ENCODE data around the gene CLEC4F.

Gene CLEC4F

GRCh38 chr2:70828115-70828514, 7.7 kb upstream of the CLEC4F start:
- Histone ChIP-seq H3K27ac (ENCODE audit: low read depth, low read length) (no peak overlapping the region), H3K9me2 (replicated peaks; ENCODE audit: control insufficient read depth, low read length) (no peaks in the 10 kb centered on the region), H3K79me2 (ENCODE audit: control insufficient read depth, low read length) (no peaks in the 10 kb centered on the region), H3K36me3 (ENCODE audit: control insufficient read depth, low read length) (no peaks in the 10 kb centered on the region), H3K9me3 (ENCODE audit: control insufficient read depth, insufficient read depth, low read length) (no peaks in the 10 kb centered on the region), H3K4me2 (ENCODE audit: low read length) (no peak overlapping the region), H4K20me1 (ENCODE audit: control insufficient read depth, insufficient read depth, low read depth, low read length) (no peaks in the 10 kb centered on the region), H3K4me3 (ENCODE audit: low read length) (no peak overlapping the region), H3F3A (ENCODE audit: control insufficient read depth, insufficient read depth) (no peaks in the 10 kb centered on the region), H3K27me3 (ENCODE audit: control insufficient read depth, low read length) (peaks cover 10% of the 10 kb centered on the region), H3K4me1 (ENCODE audit: control insufficient read depth, low read length) (no peaks in the 10 kb centered on the region)
- no peak for TF ChIP-seq EZH2phosphoT487 (IDR thresholded peaks at IDR 0.05; ENCODE audit: borderline replicate concordance, low read length)
- TF ChIP-seq, protein P1, sequence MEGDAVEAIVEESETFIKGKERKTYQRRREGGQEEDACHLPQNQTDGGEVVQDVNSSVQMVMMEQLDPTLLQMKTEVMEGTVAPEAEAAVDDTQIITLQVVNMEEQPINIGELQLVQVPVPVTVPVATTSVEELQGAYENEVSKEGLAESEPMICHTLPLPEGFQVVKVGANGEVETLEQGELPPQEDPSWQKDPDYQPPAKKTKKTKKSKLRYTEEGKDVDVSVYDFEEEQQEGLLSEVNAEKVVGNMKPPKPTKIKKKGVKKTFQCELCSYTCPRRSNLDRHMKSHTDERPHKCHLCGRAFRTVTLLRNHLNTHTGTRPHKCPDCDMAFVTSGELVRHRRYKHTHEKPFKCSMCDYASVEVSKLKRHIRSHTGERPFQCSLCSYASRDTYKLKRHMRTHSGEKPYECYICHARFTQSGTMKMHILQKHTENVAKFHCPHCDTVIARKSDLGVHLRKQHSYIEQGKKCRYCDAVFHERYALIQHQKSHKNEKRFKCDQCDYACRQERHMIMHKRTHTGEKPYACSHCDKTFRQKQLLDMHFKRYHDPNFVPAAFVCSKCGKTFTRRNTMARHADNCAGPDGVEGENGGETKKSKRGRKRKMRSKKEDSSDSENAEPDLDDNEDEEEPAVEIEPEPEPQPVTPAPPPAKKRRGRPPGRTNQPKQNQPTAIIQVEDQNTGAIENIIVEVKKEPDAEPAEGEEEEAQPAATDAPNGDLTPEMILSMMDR (IDR thresholded peaks at IDR 0.05; ENCODE audit: low read depth, low read length, poor library complexity, severe bottlenecking), result no peak

DNA sequence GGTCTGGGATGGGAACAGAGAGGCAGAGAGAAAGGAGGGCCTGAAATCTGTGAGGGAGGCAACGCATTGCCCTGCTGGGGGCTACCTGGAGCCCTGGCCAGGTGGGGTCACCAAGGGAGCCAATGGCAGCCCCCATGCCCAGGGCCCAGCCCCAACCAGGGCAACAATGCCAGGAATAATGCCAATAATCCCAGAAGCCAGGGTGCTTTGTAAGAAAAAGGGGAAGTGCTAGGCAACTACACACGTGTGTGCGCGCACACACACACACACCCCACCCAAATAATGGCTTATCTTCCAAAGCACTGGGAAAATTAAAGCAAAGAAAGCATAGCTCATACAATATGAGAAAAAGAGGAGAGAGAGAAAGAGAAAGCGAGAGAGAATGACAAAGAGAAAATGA, 7.0 kb upstream of the CLEC4F start:
- Histone ChIP-seq H3K79me2 (ENCODE audit: control insufficient read depth, low read length) (no peaks in the 10 kb centered on the region), H3F3A (ENCODE audit: control insufficient read depth, insufficient read depth) (no peaks in the 10 kb centered on the region), H4K20me1 (ENCODE audit: control insufficient read depth, insufficient read depth, low read depth, low read length) (no peaks in the 10 kb centered on the region), H3K4me1 (ENCODE audit: control insufficient read depth, low read length) (no peaks in the 10 kb centered on the region), H3K27ac (ENCODE audit: low read depth, low read length) (no peak overlapping the region), H3K4me2 (ENCODE audit: low read length) (no peak overlapping the region), H3K9me2 (replicated peaks; ENCODE audit: control insufficient read depth, low read length) (no peaks in the 10 kb centered on the region), H3K36me3 (ENCODE audit: control insufficient read depth, low read length) (no peaks in the 10 kb centered on the region), H3K27me3 (ENCODE audit: control insufficient read depth, low read length) (peaks cover 10% of the 10 kb centered on the region), H3K4me3 (ENCODE audit: low read length) (no peak overlapping the region), H3K9me3 (ENCODE audit: control insufficient read depth, insufficient read depth, low read length) (no peaks in the 10 kb centered on the region)
- TF ChIP-seq EZH2phosphoT487 (IDR thresholded peaks at IDR 0.05; ENCODE audit: borderline replicate concordance, low read length), result no peak
- TF ChIP-seq, protein P1 (IDR thresholded peaks at IDR 0.05; ENCODE audit: low read depth, low read length, poor library complexity, severe bottlenecking), result no peak

DNA sequence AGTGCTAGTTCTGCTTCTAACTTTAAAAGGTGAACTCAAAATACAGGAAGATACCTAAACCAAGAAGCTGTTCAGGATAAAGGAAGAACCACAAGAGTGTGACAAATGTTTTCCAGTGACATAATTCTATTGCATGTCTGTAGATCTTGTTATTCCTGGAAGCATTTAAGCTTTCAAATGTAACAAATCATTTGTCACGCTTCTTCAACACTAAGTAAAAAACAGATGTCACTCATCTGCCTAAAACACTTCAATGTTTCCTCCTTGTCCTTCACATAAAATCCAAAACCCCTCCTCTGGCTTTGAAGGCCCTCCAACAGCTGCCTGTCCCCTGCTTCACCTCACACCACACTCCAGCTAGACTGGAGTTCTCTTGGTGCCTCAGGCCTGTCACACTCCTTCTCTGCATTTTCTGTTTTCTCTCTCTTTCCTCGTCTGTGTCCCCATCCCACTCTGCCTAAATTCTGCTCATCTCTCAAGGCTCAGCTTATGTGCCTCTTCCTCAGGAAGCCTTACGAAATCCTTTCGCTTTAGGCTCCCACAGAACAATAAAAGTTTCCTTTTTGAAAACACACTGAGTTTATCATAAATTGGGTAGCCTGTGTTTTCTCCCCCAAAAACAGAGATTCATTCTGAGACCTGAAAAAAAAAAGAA, 6.4 kb upstream of the CLEC4F start:
- no peak overlapping the region for H3K4me2 ChIP-seq (ENCODE audit: low read length)
- H3K79me2 ChIP-seq (ENCODE audit: control insufficient read depth, low read length), result no peaks in the 10 kb centered on the region
- no peaks in the 10 kb centered on the region for H3K36me3 ChIP-seq (ENCODE audit: control insufficient read depth, low read length)
- H3K27ac ChIP-seq (ENCODE audit: low read depth, low read length), result no peak overlapping the region
- H3K4me3 ChIP-seq (ENCODE audit: low read length), result no peak overlapping the region
- peaks cover 10% of the 10 kb centered on the region for H3K27me3 ChIP-seq (ENCODE audit: control insufficient read depth, low read length)
- no peaks in the 10 kb centered on the region for H3K4me1 ChIP-seq (ENCODE audit: control insufficient read depth, low read length)
- TF ChIP-seq EZH2phosphoT487 (IDR thresholded peaks at IDR 0.05; ENCODE audit: borderline replicate concordance, low read length), result no peak
- TF ChIP-seq, protein P1 (IDR thresholded peaks at IDR 0.05; ENCODE audit: low read depth, low read length, poor library complexity, severe bottlenecking), result no peak
- H4K20me1 ChIP-seq (ENCODE audit: control insufficient read depth, insufficient read depth, low read depth, low read length), result no peaks in the 10 kb centered on the region
- H3K9me2 ChIP-seq (replicated peaks; ENCODE audit: control insufficient read depth, low read length), result no peaks in the 10 kb centered on the region
- no peaks in the 10 kb centered on the region for H3F3A ChIP-seq (ENCODE audit: control insufficient read depth, insufficient read depth)
- no peaks in the 10 kb centered on the region for H3K9me3 ChIP-seq (ENCODE audit: control insufficient read depth, insufficient read depth, low read length)
